Osteoblast (primary cell): ENCODE data around the gene FOXL3. TPM values are rescaled to one million over a fixed set of nuclear protein-coding genes. Genes with fewer than 3 reads are reported as not detected.
A peak's percentile ranks its signal among the peaks of the same experiment; 100 is the strongest.

ENCODE experiments used
- DNase-seq: peaks from one replicate; pipeline ENCODE4 v3.0.0; 2011; ENCODE audit warnings: low spot score, mixed read lengths; ENCODE audit not compliant: insufficient read length; ENCODE audit errors: missing footprints
- H2AFZ ChIP-seq: 2 replicates; pipeline ENCODE4 v1.6.0; 2011; ENCODE audit warnings: mild to moderate bottlenecking, low read length
- H3K27ac ChIP-seq: 2 replicates; pipeline ENCODE4 v1.5.1; 2011; ENCODE audit warnings: mild to moderate bottlenecking, low read depth, low read length, moderate library complexity
- H3K27me3 ChIP-seq: 2 replicates; pipeline ENCODE4 v1.6.0; 2012; ENCODE audit warnings: mild to moderate bottlenecking, control low read depth, inconsistent platforms, low read length, moderate library complexity; ENCODE audit not compliant: insufficient read depth
- H3K36me3 ChIP-seq: 2 replicates; pipeline ENCODE4 v1.5.1; 2011; ENCODE audit warnings: mild to moderate bottlenecking, low read length, control low read depth, moderate library complexity; ENCODE audit not compliant: insufficient read depth
- H3K4me1 ChIP-seq: 2 replicates; pipeline ENCODE4 v1.5.1; 2011; ENCODE audit warnings: mild to moderate bottlenecking, low read length, control low read depth, moderate library complexity; ENCODE audit not compliant: insufficient read depth
- H3K4me2 ChIP-seq: 2 replicates; pipeline ENCODE4 v1.6.0; 2011; ENCODE audit warnings: mild to moderate bottlenecking, low read length; ENCODE audit not compliant: insufficient read depth
- H3K4me3 ChIP-seq: fragments of 200-600 bp; sonication (generic); 3 replicates; pipeline ENCODE4 v1.5.1; 2012; ENCODE audit warnings: mild to moderate bottlenecking, low read length, inconsistent platforms; ENCODE audit not compliant: insufficient read depth
- H3K79me2 ChIP-seq: 2 replicates; pipeline ENCODE4 v1.6.0; 2012; ENCODE audit warnings: mild to moderate bottlenecking, low read length, control low read depth, inconsistent platforms; ENCODE audit not compliant: insufficient read depth
- H3K9me3 ChIP-seq: 2 replicates; pipeline ENCODE4 v1.5.1; 2011; ENCODE audit warnings: low read depth, low read length, control low read depth
- H4K20me1 ChIP-seq: 2 replicates; pipeline ENCODE4 v1.6.0; 2012; ENCODE audit warnings: mild to moderate bottlenecking, low read length, control low read depth; ENCODE audit not compliant: insufficient read depth
- CTCF ChIP-seq: IDR thresholded peaks from 2 replicates; pipeline ENCODE4 v1.5.1; 2011; ENCODE audit warnings: mild to moderate bottlenecking, low read depth, low read length, moderate library complexity; ENCODE audit errors: extremely low read depth
- total RNA-seq: library from RNA; depleted of rRNA; stranded (reverse); fragments of >200 nt; gene quantifications from 2 replicates; pipeline ENCODE4 v1.2.3, GENCODE V29; 2012

Gene FOXL3
- total RNA-seq, 1 donor = not detected

- Histone ChIP-seq H2AFZ (no peak overlapping the region), H3K4me1 (no peaks in the 10 kb centered on the region), H3K4me2 (no peak overlapping the region), H3K79me2 (no peaks in the 10 kb centered on the region), H3K4me3 (no peak overlapping the region), H3K36me3 (no peaks in the 10 kb centered on the region), H4K20me1 (peaks cover 9% of the 10 kb centered on the region), H3K9me3 (peaks cover 5% of the 10 kb centered on the region), H3K27me3 (no peaks in the 10 kb centered on the region), H3K27ac (no peak overlapping the region)
- peak; percentile 76 for DNase-seq
- TF ChIP-seq CTCF = peak; percentile 24
Observed at GRCh38 chr7:266851-267840, 22.8 kb upstream of the FOXL3 start.

- H3K4me2 ChIP-seq = no peak overlapping the region
- no peaks in the 10 kb centered on the region for H3K79me2 ChIP-seq
- peaks cover 4% of the 10 kb centered on the region for H4K20me1 ChIP-seq
- H2AFZ ChIP-seq = no peak overlapping the region
- no peaks in the 10 kb centered on the region for H3K4me1 ChIP-seq
- no peak overlapping the region for H3K4me3 ChIP-seq
- TF ChIP-seq CTCF = no peak
- H3K27me3 ChIP-seq = no peaks in the 10 kb centered on the region
- H3K9me3 ChIP-seq = peaks cover 10% of the 10 kb centered on the region
- DNase-seq = peak; percentile 76
- H3K27ac ChIP-seq = no peak overlapping the region
- no peaks in the 10 kb centered on the region for H3K36me3 ChIP-seq
Observed at GRCh38 chr7:268991-269390, 21.0 kb upstream of the FOXL3 start.

GRCh38 chr7:269721-270120 is 20.2 kb upstream of the FOXL3 start:
- Histone ChIP-seq H3K9me3 (peaks cover 10% of the 10 kb centered on the region), H3K27me3 (peaks cover 1% of the 10 kb centered on the region), H2AFZ (no peak overlapping the region), H4K20me1 (peaks cover 4% of the 10 kb centered on the region), H3K4me2 (no peak overlapping the region), H3K4me1 (no peaks in the 10 kb centered on the region), H3K27ac (no peak overlapping the region), H3K36me3 (no peaks in the 10 kb centered on the region), H3K4me3 (no peak overlapping the region), H3K79me2 (no peaks in the 10 kb centered on the region)
- no peak for TF ChIP-seq CTCF
- peak; percentile 48 for DNase-seq

- Histone ChIP-seq H3K36me3 (no peaks in the 10 kb centered on the region), H4K20me1 (peaks cover 4% of the 10 kb centered on the region), H3K9me3 (peaks cover 10% of the 10 kb centered on the region), H3K4me2 (no peak overlapping the region), H3K27ac (no peak overlapping the region), H3K79me2 (no peaks in the 10 kb centered on the region), H3K27me3 (peaks cover 6% of the 10 kb centered on the region), H2AFZ (no peak overlapping the region), H3K4me1 (no peaks in the 10 kb centered on the region), H3K4me3 (no peak overlapping the region)
- TF ChIP-seq CTCF = no peak
- DNase-seq = peak; percentile 74
Observed at GRCh38 chr7:270351-270983, 19.5 kb upstream of the FOXL3 start.
